Upper lobe of left lung (tissue), 4 donors: ENCODE data around the gene FAM168A.

Experiments
- EP300 ChIP-seq, 4 donors: sonication (generic); formaldehyde crosslinking; IDR thresholded peaks; one replicate each; pipeline ENCODE4 v1.5.1; 2017; ENCODE audit warnings: antibody characterized with exemption in 4 of 4, control low read depth in 2 of 4
- POLR2A ChIP-seq, 4 donors: fragments of 450-650 bp; IDR thresholded peaks; one replicate each; pipeline ENCODE4 v1.5.1; 2016 to 2017; ENCODE audit warnings: antibody characterized with exemption in 4 of 4, mild to moderate bottlenecking in 2 of 4
- POLR2AphosphoS5 ChIP-seq, 2 donors: sonication (generic); formaldehyde crosslinking; IDR thresholded peaks; one replicate each; pipeline ENCODE4 v1.5.1; 2017; ENCODE audit warnings: antibody characterized with exemption in 2 of 2
- TF ChIP-seq, protein P1 (sequence below), 6 experiments: fragments of 450-650 bp in 4 of 6; fragments of 200-600 bp in 2 of 6; sonication (generic) in 2 of 6; IDR thresholded peaks; one replicate each; pipeline ENCODE4 v1.5.1; 2016 to 2019; ENCODE audit warnings: antibody characterized with exemption in 6 of 6

DNA sequence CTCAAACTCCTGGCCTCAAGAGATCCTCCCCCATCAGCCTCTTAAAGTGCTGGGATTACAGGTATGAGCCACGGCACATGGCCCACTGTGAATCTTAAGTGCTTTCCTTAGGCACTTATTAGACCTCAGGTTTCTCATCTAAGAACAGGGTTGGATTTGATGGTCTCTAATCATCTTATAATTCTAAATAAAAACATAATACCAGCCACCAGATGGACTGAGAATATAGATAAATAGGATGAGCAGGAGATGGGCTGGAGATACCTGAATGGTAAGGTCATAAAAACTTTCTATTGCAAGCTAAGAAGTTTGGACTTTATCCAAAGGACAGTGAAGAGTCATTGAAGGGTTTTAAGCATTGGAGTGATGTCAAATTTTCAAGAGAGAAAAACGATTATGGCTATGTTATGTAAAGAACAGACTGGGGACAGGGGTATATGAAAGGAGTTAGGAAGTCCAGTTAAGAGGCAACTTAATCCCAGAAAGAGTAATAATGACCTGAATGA is 136.5 kb downstream of the FAM168A start:
- TF ChIP-seq, protein P1, sequence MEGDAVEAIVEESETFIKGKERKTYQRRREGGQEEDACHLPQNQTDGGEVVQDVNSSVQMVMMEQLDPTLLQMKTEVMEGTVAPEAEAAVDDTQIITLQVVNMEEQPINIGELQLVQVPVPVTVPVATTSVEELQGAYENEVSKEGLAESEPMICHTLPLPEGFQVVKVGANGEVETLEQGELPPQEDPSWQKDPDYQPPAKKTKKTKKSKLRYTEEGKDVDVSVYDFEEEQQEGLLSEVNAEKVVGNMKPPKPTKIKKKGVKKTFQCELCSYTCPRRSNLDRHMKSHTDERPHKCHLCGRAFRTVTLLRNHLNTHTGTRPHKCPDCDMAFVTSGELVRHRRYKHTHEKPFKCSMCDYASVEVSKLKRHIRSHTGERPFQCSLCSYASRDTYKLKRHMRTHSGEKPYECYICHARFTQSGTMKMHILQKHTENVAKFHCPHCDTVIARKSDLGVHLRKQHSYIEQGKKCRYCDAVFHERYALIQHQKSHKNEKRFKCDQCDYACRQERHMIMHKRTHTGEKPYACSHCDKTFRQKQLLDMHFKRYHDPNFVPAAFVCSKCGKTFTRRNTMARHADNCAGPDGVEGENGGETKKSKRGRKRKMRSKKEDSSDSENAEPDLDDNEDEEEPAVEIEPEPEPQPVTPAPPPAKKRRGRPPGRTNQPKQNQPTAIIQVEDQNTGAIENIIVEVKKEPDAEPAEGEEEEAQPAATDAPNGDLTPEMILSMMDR (IDR thresholded peaks at IDR 0.05), result no peak
- TF ChIP-seq EP300 (IDR thresholded peaks at IDR 0.05) (no peak), POLR2AphosphoS5 (IDR thresholded peaks at IDR 0.05) (no peak), POLR2A (IDR thresholded peaks at IDR 0.05) (no peak)
